Esophagus squamous epithelium (tissue), 4 donors: ENCODE measurements around the gene KIAA1614.

ENCODE experiments used
- CTCF ChIP-seq, 6 experiments: fragments of 450-650 bp in 4 of 6; fragments of 200-600 bp in 2 of 6; sonication (generic) in 2 of 6; IDR thresholded peaks; one replicate each; pipeline ENCODE4 v1.5.1; 2016 to 2019; ENCODE audit warnings: antibody characterized with exemption in 6 of 6, mild to moderate bottlenecking in 4 of 6, moderate library complexity in 4 of 6
- POLR2A ChIP-seq, 4 donors: fragments of 450-650 bp; IDR thresholded peaks; one replicate each; pipeline ENCODE4 v1.6.1; 2017; ENCODE audit warnings: antibody characterized with exemption in 4 of 4, mild to moderate bottlenecking in 4 of 4, moderate library complexity in 3 of 4

GRCh38 chr1:180934563-180934962, 21.9 kb downstream of the KIAA1614 start:
- TF ChIP-seq CTCF (IDR thresholded peaks at IDR 0.05) (no peak), POLR2A (IDR thresholded peaks at IDR 0.05) (no peak)
